Measurements from ENCODE around the gene PACS1.

DNA sequence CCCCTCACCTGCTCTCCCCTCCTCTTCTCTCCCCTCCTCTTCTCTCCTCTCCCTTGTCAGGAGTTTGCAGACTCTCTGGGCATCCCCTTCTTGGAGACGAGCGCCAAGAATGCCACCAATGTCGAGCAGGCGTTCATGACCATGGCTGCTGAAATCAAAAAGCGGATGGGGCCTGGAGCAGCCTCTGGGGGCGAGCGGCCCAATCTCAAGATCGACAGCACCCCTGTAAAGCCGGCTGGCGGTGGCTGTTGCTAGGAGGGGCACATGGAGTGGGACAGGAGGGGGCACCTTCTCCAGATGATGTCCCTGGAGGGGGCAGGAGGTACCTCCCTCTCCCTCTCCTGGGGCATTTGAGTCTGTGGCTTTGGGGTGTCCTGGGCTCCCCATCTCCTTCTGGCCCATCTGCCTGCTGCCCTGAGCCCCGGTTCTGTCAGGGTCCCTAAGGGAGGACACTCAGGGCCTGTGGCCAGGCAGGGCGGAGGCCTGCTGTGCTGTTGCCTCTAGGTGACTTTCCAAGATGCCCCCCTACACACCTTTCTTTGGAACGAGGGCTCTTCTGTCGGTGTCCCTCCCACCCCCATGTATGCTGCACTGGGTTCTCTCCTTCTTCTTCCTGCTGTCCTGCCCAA is 206.0 kb downstream of the PACS1 start:
- TF ChIP-seq HDGF (IDR thresholded peaks at IDR 0.05; ENCODE audit: borderline replicate concordance) (no peak), PKNOX1 (IDR thresholded peaks at IDR 0.05) (no peak), L3MBTL2 (conservative IDR thresholded peaks at IDR 0.05) (no peak), SP1 (IDR thresholded peaks at IDR 0.05) (no peak), LEF1 (IDR thresholded peaks at IDR 0.05; ENCODE audit: borderline replicate concordance) (no peak), NFRKB (IDR thresholded peaks at IDR 0.05) (no peak), CTBP1 (IDR thresholded peaks at IDR 0.05; ENCODE audit: borderline replicate concordance) (no peak), TARDBP (IDR thresholded peaks at IDR 0.05) (no peak), SUZ12 (IDR thresholded peaks at IDR 0.05) (no peak), FOXA1 (IDR thresholded peaks at IDR 0.05) (no peak), ARNT (IDR thresholded peaks at IDR 0.05) (no peak), ELF4 (IDR thresholded peaks at IDR 0.05) (no peak)

Measured in HEK293T (cell line).